ENCODE results near the gene EPC2. TPM values are rescaled to one million over a fixed set of nuclear protein-coding genes. Genes with fewer than 3 reads are reported as not detected.
A peak's percentile ranks its signal among the peaks of the same experiment; 100 is the strongest.

EPC2 gene
- total and polyA plus RNA-seq, 2 experiments from 2014 or later, result 2.4 to 14.0 TPM

- DNase-seq (ENCODE audit: low read depth in 1 of 2, low spot score in 1 of 2), result no peak
- Histone ChIP-seq H3K36me3 (no peaks in the 10 kb centered on the region), H3K4me1 (ENCODE audit: low read depth) (peaks cover 8% of the 10 kb centered on the region), H3K27me3 (no peaks in the 10 kb centered on the region), H3K9me3 (ENCODE audit: low read depth) (no peaks in the 10 kb centered on the region), H3K27ac (no peak overlapping the region), H3K4me3 (no peak overlapping the region)
- no peak for TF ChIP-seq CTCF (IDR thresholded peaks at IDR 0.05; ENCODE audit: low read depth, low read length)
Measured at GRCh38 chr2:148816176-148816575, 171.6 kb downstream of the EPC2 start.

- no peak for TF ChIP-seq CTCF (IDR thresholded peaks at IDR 0.05; ENCODE audit: low read depth, low read length)
- peak overlapping the region; percentile 65 for H3K27ac ChIP-seq
- no peaks in the 10 kb centered on the region for H3K27me3 ChIP-seq
- no peak overlapping the region for H3K4me3 ChIP-seq
- no peaks in the 10 kb centered on the region for H3K36me3 ChIP-seq
- peaks cover 8% of the 10 kb centered on the region for H3K4me1 ChIP-seq (ENCODE audit: low read depth)
- no peaks in the 10 kb centered on the region for H3K9me3 ChIP-seq (ENCODE audit: low read depth)
- DNase-seq (ENCODE audit: low read depth in 1 of 2, low spot score in 1 of 2), result peak; percentile 39 to 43
Measured at GRCh38 chr2:148817210-148817708, 172.7 kb downstream of the EPC2 start.

GRCh38 chr2:148819019-148819585 is 174.6 kb downstream of the EPC2 start:
- Histone ChIP-seq H3K9me3 (ENCODE audit: low read depth) (no peaks in the 10 kb centered on the region), H3K36me3 (no peaks in the 10 kb centered on the region), H3K4me1 (ENCODE audit: low read depth) (peaks cover 8% of the 10 kb centered on the region), H3K27ac (no peak overlapping the region), H3K27me3 (no peaks in the 10 kb centered on the region), H3K4me3 (no peak overlapping the region)
- DNase-seq (ENCODE audit: low read depth in 1 of 2, low spot score in 1 of 2), result no peak
- no peak for TF ChIP-seq CTCF (IDR thresholded peaks at IDR 0.05; ENCODE audit: low read depth, low read length)

GRCh38 chr2:148824190-148824589 is 179.6 kb downstream of the EPC2 start:
- Histone ChIP-seq H3K4me3 (no peak overlapping the region), H3K27me3 (no peaks in the 10 kb centered on the region), H3K36me3 (no peaks in the 10 kb centered on the region), H3K27ac (no peak overlapping the region), H3K4me1 (ENCODE audit: low read depth) (no peaks in the 10 kb centered on the region), H3K9me3 (ENCODE audit: low read depth) (no peaks in the 10 kb centered on the region)
- TF ChIP-seq CTCF (IDR thresholded peaks at IDR 0.05; ENCODE audit: low read depth, low read length), result no peak
- no peak for DNase-seq (ENCODE audit: low read depth in 1 of 2, low spot score in 1 of 2)

- no peak for DNase-seq (ENCODE audit: low read depth in 1 of 2, low spot score in 1 of 2)
- Histone ChIP-seq H3K9me3 (ENCODE audit: low read depth) (no peaks in the 10 kb centered on the region), H3K27ac (no peak overlapping the region), H3K36me3 (no peaks in the 10 kb centered on the region), H3K4me3 (no peak overlapping the region), H3K27me3 (no peaks in the 10 kb centered on the region), H3K4me1 (ENCODE audit: low read depth) (no peaks in the 10 kb centered on the region)
- no peak for TF ChIP-seq CTCF (IDR thresholded peaks at IDR 0.05; ENCODE audit: low read depth, low read length)
Measured at GRCh38 chr2:148826791-148827190, 182.2 kb downstream of the EPC2 start.

Data from cardiac muscle cell (in vitro differentiated cells and primary cell).